H7 (cell line): ENCODE results near the gene TIPIN. TPM values are rescaled to one million over a fixed set of nuclear protein-coding genes. Genes with fewer than 3 reads are reported as not detected.
"Not testable (repeated sequence)": the region's sequence is repeated elsewhere in the genome, so short reads cannot be mapped to it uniquely, and the experiment has no call there.

Experiments
- DNase-seq: peaks from one replicate; pipeline ENCODE4 v3.0.0; 2012
- H3K27me3 ChIP-seq: 2 replicates; pipeline ENCODE4 v1.6.0; 2011; ENCODE audit warnings: mild to moderate bottlenecking, low read length; ENCODE audit not compliant: control insufficient read depth, insufficient read depth
- H3K36me3 ChIP-seq: replicated peaks from 2 replicates; pipeline ENCODE4 v1.5.1; 2011; ENCODE audit warnings: low read length; ENCODE audit not compliant: control insufficient read depth, insufficient read depth
- H3K4me3 ChIP-seq: 2 replicates; pipeline ENCODE4 v1.5.1; 2011; ENCODE audit warnings: low read depth, mild to moderate bottlenecking, control low read depth, low read length, moderate library complexity; ENCODE audit not compliant: insufficient read depth
- total RNA-seq: library from RNA; depleted of rRNA; stranded (reverse); fragments of >200 nt; shearing (Covaris generic); gene quantifications from 2 replicates; pipeline ENCODE4 v1.2.3, GENCODE V29; 2014

TIPIN gene
- total RNA-seq, 1 experiment from 2014 or later: 17.0 TPM

DNA sequence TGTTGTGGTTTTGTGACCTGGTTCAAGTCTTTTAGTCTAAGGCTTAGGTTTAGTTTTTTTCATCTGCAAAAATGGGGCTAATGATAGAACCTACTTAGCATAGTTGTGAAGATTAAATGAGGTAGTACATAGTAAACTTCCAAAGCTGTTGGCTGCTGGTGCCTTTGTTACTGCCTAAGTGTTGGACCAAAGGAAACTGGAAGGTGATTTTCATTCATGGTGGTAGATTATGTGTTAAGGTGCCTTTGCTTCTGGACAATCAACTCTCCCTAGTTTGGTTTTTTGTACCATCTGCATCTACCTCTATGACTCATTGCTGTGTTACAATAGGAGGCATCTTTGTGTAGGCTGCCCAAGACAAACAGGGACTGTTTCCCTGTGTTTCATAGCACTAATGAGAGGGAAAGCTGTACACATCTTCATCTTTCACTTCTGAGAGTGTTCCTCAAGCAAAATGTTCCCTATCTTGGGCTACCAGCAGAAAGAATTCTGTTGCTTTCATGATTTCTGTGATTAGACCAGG, 33.4 kb upstream of the TIPIN start:
- no peak for DNase-seq
- Histone ChIP-seq H3K27me3 (no peaks in the 10 kb centered on the region), H3K4me3 (no peak overlapping the region), H3K36me3 (no peaks in the 10 kb centered on the region)

DNA sequence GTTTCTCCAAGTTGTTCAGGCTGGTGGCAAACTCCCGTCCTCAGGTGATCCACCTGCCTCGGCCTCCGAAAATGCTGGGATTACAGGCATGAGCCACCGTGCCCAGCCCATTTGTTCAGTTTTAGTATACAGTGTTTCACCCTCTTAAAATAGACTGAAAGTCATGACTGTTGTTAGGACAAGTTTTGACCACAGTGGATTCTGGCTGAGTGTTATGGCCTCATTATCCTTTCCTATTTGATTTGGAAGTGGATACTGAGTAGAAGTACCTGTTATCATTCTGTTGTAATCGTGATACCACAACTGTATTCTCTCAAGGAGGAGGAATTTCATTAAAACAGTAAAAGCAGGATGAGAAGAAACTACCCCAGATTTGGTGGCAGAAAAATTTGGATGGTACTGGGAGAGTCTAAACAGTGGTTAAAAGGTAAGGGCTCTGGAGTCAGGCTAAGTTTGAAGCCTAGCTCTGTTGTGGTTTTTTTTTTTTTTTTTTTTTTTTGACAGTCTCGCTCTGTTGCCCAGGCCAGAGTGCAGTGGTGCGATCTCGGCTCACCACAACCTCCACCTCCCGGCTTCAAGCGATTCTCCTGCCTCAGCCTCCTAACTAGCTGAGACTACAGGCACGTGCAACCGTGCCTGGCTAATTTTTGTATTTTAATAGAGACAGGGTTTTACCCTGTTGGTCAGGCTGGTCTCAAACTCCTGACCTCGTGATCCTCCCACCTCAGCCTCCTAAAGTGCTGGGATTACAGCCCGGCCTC, 32.8 kb upstream of the TIPIN start:
- no peak overlapping the region for H3K4me3 ChIP-seq
- no peaks in the 10 kb centered on the region for H3K36me3 ChIP-seq
- DNase-seq: no peak
- H3K27me3 ChIP-seq: no peaks in the 10 kb centered on the region

DNA sequence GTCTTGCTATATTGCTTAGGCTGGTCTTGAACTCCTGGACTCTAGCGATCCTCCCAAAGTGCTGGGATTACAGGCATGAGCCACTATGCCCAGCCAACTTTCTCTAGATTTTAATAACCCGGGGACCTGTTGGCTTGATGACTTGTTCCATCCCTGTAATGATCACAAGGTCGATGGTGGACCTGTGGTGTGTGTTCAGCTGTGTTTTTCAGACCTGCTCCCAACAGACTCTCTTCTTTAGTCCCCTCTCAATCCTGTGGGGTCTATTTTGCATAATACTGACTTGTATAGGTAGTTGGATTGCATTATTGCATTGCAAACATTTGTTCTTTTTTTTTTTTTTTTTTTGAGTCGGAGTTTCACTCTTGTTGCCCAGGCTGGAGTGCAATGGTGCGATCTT, 32.1 kb upstream of the TIPIN start:
- no peak for DNase-seq
- H3K36me3 ChIP-seq: no peaks in the 10 kb centered on the region
- no peaks in the 10 kb centered on the region for H3K27me3 ChIP-seq
- no peak overlapping the region for H3K4me3 ChIP-seq

DNA sequence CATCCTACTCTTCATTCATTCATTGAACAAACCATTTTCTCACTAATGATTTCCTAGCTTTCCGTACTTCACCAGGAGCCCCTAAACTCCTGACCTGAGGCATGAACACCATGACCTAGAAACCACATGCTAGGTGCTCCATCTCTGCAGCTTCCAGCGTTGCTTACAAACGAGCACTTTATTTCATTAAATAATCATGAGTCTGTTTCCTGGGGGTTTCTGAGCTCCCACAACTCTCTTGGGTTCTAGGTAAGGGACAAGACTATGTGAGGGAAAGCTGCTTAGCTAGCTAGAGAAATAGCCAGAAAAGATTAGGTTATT, 31.5 kb upstream of the TIPIN start:
- Histone ChIP-seq H3K36me3 (no peaks in the 10 kb centered on the region), H3K27me3 (no peaks in the 10 kb centered on the region), H3K4me3 (peak overlapping the region; percentile 82)
- no peak for DNase-seq

DNA sequence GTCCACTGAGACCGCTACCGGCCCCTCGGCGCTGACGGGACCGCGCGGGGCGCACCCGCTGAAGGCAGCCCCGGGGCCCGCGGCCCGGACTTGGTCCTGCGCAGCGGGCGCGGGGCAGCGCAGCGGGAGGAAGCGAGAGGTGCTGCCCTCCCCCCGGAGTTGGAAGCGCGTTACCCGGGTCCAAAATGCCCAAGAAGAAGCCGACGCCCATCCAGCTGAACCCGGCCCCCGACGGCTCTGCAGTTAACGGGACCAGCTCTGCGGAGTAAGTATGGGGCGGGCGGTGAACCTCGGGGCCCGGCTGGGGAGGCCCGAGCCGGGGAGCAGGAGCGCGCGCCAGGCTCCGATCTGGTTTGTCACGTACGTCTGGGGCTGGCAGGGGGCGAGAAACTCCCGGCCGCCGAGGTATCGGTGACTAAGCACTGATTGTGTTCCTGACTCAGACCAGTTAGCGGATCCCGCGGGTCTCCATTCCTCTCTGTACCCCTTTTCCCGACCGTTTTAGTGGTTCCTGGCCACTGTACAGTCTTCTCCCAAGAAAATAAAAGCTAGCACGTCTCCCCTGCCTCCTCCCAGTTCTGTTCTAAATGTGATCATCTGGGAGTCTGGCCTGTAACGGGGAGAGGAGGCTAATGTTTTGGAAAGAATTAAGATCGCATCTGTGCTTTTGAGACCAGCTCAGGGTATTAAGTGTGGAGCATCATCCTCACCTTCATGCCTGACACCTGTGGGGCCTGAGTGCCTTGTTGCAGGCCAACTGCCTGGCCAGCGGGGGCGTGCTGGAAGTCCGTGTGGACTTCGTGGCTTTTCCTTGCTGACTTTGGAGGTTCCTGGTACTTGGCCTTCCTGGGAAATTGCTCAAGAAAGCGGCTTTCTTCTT, 30.9 kb upstream of the TIPIN start:
- no peaks in the 10 kb centered on the region for H3K27me3 ChIP-seq
- peak; percentile 82 for DNase-seq
- no peaks in the 10 kb centered on the region for H3K36me3 ChIP-seq
- H3K4me3 ChIP-seq: peak overlapping the region; percentile 82

DNA sequence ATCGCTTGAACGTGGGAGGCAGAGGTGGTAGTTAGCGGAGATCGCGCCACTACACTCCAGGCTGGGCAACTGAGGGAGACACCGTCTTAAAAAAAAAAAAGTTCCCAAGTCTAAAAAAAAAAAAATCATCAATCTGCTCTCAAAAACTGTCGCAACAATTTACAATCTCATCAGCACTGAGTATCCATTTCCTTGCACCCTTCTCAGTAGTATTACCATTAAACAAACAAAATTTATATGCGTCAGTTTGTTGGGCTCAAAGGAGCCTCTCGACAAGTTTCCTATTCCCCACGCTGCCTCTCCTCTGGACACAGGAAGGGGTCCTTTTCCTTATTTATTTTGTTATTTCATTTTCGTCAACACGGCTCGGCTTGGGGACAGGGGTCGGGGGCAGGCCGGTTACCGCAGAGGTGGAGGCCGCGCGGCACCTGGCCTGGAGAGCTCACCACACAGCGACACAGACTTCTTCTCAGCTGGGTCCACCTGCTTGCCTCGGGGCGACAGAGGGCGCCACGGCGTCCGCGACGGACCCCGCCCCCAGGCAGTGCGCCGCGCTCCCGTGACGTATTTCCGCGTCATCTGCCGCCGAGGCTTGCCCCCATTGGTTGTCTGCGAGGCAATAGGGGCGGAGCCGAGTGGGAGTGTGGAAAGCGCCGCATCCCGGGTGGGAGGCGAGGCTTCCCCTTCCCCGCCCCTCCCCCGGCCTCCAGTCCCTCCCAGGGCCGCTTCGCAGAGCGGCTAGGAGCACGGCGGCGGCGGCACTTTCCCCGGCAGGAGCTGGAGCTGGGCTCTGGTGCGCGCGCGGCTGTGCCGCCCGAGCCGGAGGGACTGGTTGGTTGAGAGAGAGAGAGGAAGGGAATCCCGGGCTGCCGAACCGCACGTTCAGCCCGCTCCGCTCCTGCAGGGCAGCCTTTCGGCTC, 30.0 kb upstream of the TIPIN start, which contains the start of gene MAP2K1:
Gene MAP2K1 (plus strand): TSS at position 709 of the 920 bp plus-strand sequence. CDS start 436 bp downstream, outside the sequence.
- no peaks in the 10 kb centered on the region for H3K27me3 ChIP-seq
- H3K4me3 ChIP-seq: peak within 1 kb of the TSS; percentile 82
- H3K36me3 ChIP-seq: no peaks in the 10 kb centered on the region
- peak; percentile 98 for DNase-seq

DNA sequence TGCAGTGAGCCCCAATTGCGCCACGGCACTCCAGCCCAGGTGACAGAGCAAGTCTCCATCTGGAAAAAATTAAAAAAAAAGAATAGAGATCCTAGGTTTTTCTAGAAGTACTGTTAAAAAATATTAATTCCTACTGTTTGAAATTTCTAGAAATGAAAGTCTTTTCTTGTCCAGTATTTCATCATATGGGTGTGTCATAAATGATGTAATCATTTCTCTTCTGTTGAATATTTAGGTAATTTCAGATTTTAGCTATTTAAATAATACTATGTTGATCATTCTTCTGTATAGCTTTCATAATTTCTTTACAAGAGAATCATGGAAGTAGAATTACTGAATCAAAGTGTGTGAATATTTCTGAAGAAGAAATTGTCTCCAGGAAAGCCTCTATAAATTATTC, 24.9 kb upstream of the TIPIN start:
- H3K27me3 ChIP-seq, DNase-seq, H3K36me3 ChIP-seq, H3K4me3 ChIP-seq: not testable (repeated sequence)

DNA sequence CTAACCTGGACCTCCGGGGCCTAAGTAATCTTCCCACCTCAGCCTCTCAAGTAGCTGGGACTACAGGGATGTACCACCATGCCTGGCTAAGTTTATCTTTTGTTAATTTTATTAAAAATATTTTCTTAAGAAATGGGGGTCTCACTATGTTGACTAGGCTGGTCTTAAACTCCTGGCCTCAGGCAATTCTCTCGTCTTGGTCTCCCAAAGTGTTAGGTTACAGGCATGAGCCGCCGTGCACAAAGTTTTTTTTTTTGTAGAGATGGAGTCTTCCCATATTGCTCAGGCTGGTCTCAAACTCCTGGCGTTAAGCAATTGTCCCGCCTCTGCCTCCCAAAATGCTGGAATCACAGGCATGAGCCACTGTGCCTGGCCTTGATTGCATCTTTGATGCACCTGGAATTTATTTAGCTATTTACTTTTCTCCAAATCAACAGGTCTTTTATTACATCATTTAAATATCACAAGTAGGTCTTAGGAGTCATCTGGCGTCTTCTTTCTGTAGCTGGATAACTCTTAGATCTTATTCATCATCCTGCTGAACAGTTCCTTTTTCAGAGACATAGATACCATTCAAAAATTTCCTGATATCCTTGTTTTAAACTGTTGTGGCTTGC, 22.4 kb upstream of the TIPIN start:
- H3K27me3 ChIP-seq: no peaks in the 10 kb centered on the region
- no peak overlapping the region for H3K4me3 ChIP-seq
- no peaks in the 10 kb centered on the region for H3K36me3 ChIP-seq
- DNase-seq: no peak

DNA sequence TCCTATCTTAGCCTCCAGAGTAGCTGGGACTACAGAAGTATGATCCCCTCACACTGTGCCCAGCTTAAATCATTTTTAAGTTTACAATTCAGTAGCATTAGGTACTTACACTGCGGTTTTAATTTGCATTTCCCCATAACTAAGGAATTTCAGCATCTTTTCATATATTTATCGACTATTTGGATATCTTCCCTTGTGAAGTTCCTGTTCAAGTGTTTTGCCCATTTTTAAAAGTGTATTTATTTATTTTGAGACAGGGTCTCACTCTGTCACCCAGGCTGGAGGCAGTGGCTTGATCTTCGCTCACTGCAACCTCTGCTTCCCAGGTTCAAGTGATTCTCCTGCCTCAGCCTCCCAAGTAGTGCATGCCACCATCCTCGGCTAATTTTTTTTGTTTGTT, 17.7 kb upstream of the TIPIN start:
- Histone ChIP-seq H3K36me3 (no peaks in the 10 kb centered on the region), H3K27me3 (no peaks in the 10 kb centered on the region), H3K4me3 (no peak overlapping the region)
- DNase-seq: no peak

DNA sequence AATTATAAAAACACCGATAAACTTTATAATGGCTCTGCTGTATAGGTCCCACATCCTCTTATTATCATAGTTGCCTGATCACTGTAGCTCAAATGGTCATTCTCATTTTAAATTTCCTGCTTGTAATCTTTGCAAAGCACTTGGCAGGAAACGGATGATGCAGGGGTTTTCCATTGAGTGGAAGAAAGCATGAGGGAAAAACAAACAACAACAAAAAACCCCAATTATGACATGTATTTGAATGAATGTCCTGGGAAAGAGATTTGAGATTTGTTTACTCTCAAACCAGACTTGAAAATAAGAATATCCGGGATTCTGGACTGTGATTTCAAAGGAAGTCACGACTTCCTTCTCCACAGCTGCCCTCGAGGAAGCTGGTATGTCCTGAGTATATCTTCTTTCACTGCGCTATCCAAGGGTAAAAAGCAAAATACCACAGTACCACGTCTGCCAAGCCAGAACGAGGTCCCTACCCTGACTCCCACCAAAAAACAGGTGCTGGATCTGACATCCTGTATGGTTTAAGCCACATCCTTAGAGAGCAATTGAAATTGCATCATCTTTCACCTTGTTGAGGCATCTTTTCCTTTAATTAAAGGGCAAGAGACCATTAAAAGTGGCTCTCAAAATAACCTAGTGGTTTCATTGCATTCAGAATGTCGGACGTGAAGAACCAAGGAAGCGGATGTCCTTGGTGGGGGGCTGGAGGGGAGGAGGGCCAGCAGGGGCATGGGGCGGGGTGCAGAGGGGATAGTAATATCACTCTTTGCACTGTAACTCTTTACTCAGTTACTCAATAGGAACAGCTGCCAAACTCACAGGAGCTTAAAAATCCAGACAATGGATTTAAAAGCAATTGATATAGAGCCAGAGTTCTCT, 13.5 kb upstream of the TIPIN start:
- DNase-seq: peak; percentile 65
- H3K4me3 ChIP-seq: no peak overlapping the region
- no peaks in the 10 kb centered on the region for H3K36me3 ChIP-seq
- H3K27me3 ChIP-seq: no peaks in the 10 kb centered on the region

DNA sequence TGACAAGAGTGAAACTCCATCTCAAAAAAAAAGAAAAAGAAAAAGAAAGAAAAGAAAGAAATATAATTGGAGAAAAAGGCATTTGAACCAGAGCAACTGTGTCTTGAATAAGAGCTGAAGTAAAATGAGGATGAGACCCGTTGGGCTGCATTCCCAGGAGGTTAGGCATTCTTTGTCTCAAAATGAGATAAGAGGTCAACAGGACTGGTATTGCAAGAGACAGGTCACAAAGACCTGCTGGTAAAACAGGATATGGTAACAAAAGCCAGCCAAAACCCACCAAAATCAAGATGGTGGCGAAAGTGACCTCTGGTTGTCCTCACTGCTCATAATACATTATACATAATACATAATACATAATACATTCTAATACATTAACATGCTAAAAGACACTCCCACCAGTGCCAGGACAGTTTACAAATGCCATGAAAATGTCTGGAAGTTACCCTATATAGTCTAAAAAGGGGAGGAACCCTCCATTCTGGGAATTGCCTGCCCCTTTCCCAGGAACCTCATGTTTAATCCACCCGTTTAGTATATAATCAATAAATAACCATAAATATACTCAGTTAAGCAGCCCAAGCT, 8.6 kb upstream of the TIPIN start:
- no peak for DNase-seq
- H3K27me3 ChIP-seq: no peaks in the 10 kb centered on the region

DNA sequence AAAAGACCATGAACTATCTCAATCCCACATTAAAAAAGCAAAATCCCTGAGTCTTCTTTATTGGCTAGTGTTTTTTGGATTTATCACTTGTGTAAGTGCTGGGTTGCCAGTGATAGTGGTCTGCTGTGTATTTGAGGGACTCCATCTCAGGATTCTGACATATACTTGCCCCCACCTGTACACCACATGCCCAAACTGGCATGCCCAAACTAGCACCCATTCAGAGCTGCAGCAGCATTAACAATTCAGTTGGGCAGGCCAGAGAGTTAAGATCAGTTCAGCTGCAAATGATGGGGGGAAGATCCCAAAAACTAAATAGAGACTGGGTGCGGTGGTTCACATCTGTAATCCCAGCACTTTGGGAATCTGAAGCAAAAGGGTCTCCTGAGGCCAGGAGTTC, 6.3 kb upstream of the TIPIN start:
- Histone ChIP-seq H3K27me3 (no peaks in the 10 kb centered on the region), H3K4me3 (no peak overlapping the region), H3K36me3 (no peaks in the 10 kb centered on the region)
- DNase-seq: no peak

More for the DNA sequence above, 8.6 kb upstream of the TIPIN start:
- no peak overlapping the region for H3K4me3 ChIP-seq
- no peaks in the 10 kb centered on the region for H3K36me3 ChIP-seq
